Gastrocnemius medialis (tissue), 4 donors: ENCODE data around the gene GSTM1.
"Not testable (repeated sequence)": the region's sequence is repeated elsewhere in the genome, so short reads cannot be mapped to it uniquely, and the experiment has no call there.

Source experiments
- CTCF ChIP-seq, 5 experiments: fragments of 450-650 bp in 3 of 5; fragments of 200-600 bp in 2 of 5; sonication (generic) in 2 of 5; IDR thresholded peaks in 4 of 5; conservative IDR thresholded peaks in 1 of 5; 1 replicate in 4 of 5; 2 replicates in 1 of 5; pipeline ENCODE4 v1.5.1; 2016 to 2019; ENCODE audit warnings: antibody characterized with exemption in 5 of 5, mild to moderate bottlenecking in 3 of 5, moderate library complexity in 3 of 5
- POLR2A ChIP-seq, 2 donors: fragments of 450-650 bp; IDR thresholded peaks; one replicate each; pipeline ENCODE4 v1.6.1; 2017; ENCODE audit warnings: antibody characterized with exemption in 2 of 2, mild to moderate bottlenecking in 2 of 2, moderate library complexity in 2 of 2

- TF ChIP-seq POLR2A (IDR thresholded peaks at IDR 0.05); CTCF (IDR thresholded peaks at IDR 0.05 in 4 of 5, conservative IDR thresholded peaks at IDR 0.05 in 1 of 5): not testable (repeated sequence)
Observed at GRCh38 chr1:109676683-109677381, 10.8 kb upstream of the GSTM1 start.
